CD4-positive, alpha-beta T cell (primary cell): ENCODE results near the gene LGALS9C. TPM values are rescaled to one million over a fixed set of nuclear protein-coding genes. Genes with fewer than 3 reads are reported as not detected.
"Not testable (repeated sequence)": the region's sequence is repeated elsewhere in the genome, so short reads cannot be mapped to it uniquely, and the experiment has no call there.

Experiments used
- ATAC-seq: fragments of 200-7000 bp; cut with Tn5 transposase; one replicate; pipeline ENCODE4 v1.10.0; 2022; ENCODE audit warnings: mild to moderate bottlenecking; ENCODE audit not compliant: poor library complexity
- CTCF ChIA-PET: fragments of 350-600 bp; sonication (Branson Sonifier 250); formaldehyde crosslinking; loops from one replicate; lab custom pipeline; 2021; ENCODE audit warnings: antibody characterized with exemption, inconsistent platforms; lab: Charles Lee
- POLR2A ChIA-PET: fragments of 350-600 bp; sonication (Branson Sonifier 250); formaldehyde crosslinking; loops from one replicate; lab custom pipeline; 2021; ENCODE audit warnings: antibody characterized with exemption, inconsistent platforms; lab: Charles Lee
- DNase-seq, 14 experiments: peaks; one replicate each; pipeline ENCODE4 v3.0.0-alpha.2; 2013 to 2020; ENCODE audit warnings: mixed read lengths in 2 of 14
- H3K27ac ChIP-seq, 2 donors: one replicate each; pipeline versions ENCODE4 v1.5.1 to v1.7.0; 2013; ENCODE audit warnings: low read length in 2 of 2, low read depth in 1 of 2, mild to moderate bottlenecking in 1 of 2
- H3K27me3 ChIP-seq, 2 experiments: 1 replicate in 1 of 2; 2 replicates in 1 of 2; pipeline versions ENCODE4 v1.6.1 to v1.7.0; 2013; ENCODE audit warnings: low read length in 2 of 2, control low read depth in 1 of 2, mild to moderate bottlenecking in 1 of 2, moderate library complexity in 1 of 2; ENCODE audit not compliant: insufficient read depth in 2 of 2, control insufficient read depth in 1 of 2
- H3K36me3 ChIP-seq: one replicate; pipeline ENCODE4 v1.6.1; 2013; ENCODE audit warnings: low read length, control low read depth; ENCODE audit not compliant: insufficient read depth
- H3K4me1 ChIP-seq: one replicate; pipeline ENCODE4 v1.6.1; 2013; ENCODE audit warnings: low read length, control low read depth; ENCODE audit not compliant: insufficient read depth
- H3K4me3 ChIP-seq: one replicate; pipeline ENCODE4 v1.5.1; 2013; ENCODE audit warnings: mild to moderate bottlenecking, low read length, moderate library complexity
- H3K9me3 ChIP-seq, 2 experiments: 1 replicate in 1 of 2; 2 replicates in 1 of 2; pipeline versions ENCODE4 v1.6.1 to v1.7.0; 2013; ENCODE audit warnings: low read length in 2 of 2, mild to moderate bottlenecking in 2 of 2, control low read depth in 1 of 2, moderate library complexity in 1 of 2; ENCODE audit not compliant: control insufficient read depth in 1 of 2, insufficient read depth in 1 of 2
- H3K27ac Mint-ChIP-seq: one replicate; pipeline ENCODE4 v1.8.0; 2020; ENCODE audit warnings: mixed read lengths
- H3K27me3 Mint-ChIP-seq: one replicate; pipeline ENCODE4 v1.8.0; 2021; ENCODE audit warnings: mixed read lengths
- H3K36me3 Mint-ChIP-seq: one replicate; pipeline ENCODE4 v1.8.0; 2021; ENCODE audit warnings: low read depth, mixed read lengths
- H3K4me1 Mint-ChIP-seq: one replicate; pipeline ENCODE4 v1.8.0; 2021; ENCODE audit warnings: low read depth, mixed read lengths
- H3K4me3 Mint-ChIP-seq: one replicate; pipeline ENCODE4 v1.8.0; 2020; ENCODE audit warnings: mild to moderate bottlenecking, mixed read lengths
- H3K9me3 Mint-ChIP-seq: one replicate; pipeline ENCODE4 v1.8.0; 2020; ENCODE audit warnings: mixed read lengths
- intact Hi-C, 2 experiments: fragments of 100-400 bp; cut with DNase I in 1 of 2; cut with micrococcal nuclease in 1 of 2; formaldehyde crosslinking; loops; one replicate each; pipeline versions ENCODE4 v1.15.1 to v1.9.0; 2023 to 2025; cut with DNase I, micrococcal nuclease
- total RNA-seq, 174 experiments: library from RNA in 2 of 174; stranded (reverse) in 2 of 174; gene quantifications; one replicate each; pipeline ENCODE4 v1.2.3 and lab custom pipeline; 2021 to 2026

LGALS9C gene
- total RNA-seq, 2 experiments from 2014 or later = not detected

- POLR2A ChIA-PET, H3K27ac Mint-ChIP-seq, H3K36me3 Mint-ChIP-seq, intact Hi-C loops, H3K36me3 ChIP-seq, H3K27me3 Mint-ChIP-seq, H3K4me3 ChIP-seq, H3K27me3 ChIP-seq, H3K9me3 ChIP-seq, H3K4me1 ChIP-seq, H3K4me3 Mint-ChIP-seq, H3K27ac ChIP-seq, CTCF ChIA-PET, ATAC-seq, H3K4me1 Mint-ChIP-seq, H3K9me3 Mint-ChIP-seq: not testable (repeated sequence)
- peak in 1 of 14 experiments; percentile 2 for DNase-seq
Measured at GRCh38 chr17:18494250-18494768, 17.7 kb downstream of the LGALS9C start.

- intact Hi-C loops, ATAC-seq, H3K4me3 Mint-ChIP-seq: not testable (repeated sequence)
Measured at GRCh38 chr17:18497044-18497443, 20.5 kb downstream of the LGALS9C start.

GRCh38 chr17:18499100-18499499, 22.5 kb downstream of the LGALS9C start:
- intact Hi-C loops, POLR2A ChIA-PET, H3K27ac Mint-ChIP-seq, ATAC-seq, H3K36me3 ChIP-seq, H3K4me3 ChIP-seq, H3K27me3 ChIP-seq, H3K4me3 Mint-ChIP-seq, CTCF ChIA-PET, H3K9me3 Mint-ChIP-seq, H3K27me3 Mint-ChIP-seq, H3K36me3 Mint-ChIP-seq, H3K27ac ChIP-seq, H3K4me1 ChIP-seq, H3K9me3 ChIP-seq, H3K4me1 Mint-ChIP-seq, DNase-seq: not testable (repeated sequence)

More at GRCh38 chr17:18497044-18497443, 20.5 kb downstream of the LGALS9C start:
- H3K36me3 ChIP-seq, POLR2A ChIA-PET, H3K9me3 Mint-ChIP-seq, H3K27me3 ChIP-seq, H3K27ac ChIP-seq, H3K4me1 Mint-ChIP-seq, H3K4me1 ChIP-seq, H3K36me3 Mint-ChIP-seq, DNase-seq, H3K27ac Mint-ChIP-seq, H3K9me3 ChIP-seq, CTCF ChIA-PET, H3K4me3 ChIP-seq, H3K27me3 Mint-ChIP-seq: not testable (repeated sequence)

DNA sequence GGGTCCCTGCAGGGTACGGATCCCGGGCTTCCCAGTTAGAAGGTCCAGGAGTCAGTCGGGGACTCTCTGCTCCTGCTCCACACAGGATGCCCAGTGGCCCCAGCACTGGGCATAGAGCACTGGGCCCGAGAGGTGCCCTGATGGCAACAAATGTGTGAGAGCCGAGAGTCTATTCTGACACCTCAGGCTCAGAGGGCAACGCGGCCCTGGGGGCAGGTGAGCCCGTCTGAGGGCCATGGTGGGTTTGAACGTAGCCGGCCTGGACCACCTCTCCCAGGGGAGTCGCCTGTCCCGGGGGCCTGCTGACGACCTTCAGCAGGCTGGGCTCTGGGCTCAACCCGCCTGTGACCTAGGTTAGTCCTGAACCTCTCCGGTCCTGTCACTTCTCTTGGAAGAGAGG, 23.2 kb downstream of the LGALS9C start:
- H3K4me1 ChIP-seq, H3K36me3 Mint-ChIP-seq, H3K27me3 Mint-ChIP-seq, H3K36me3 ChIP-seq, H3K4me1 Mint-ChIP-seq, H3K9me3 Mint-ChIP-seq, H3K27me3 ChIP-seq, DNase-seq, ATAC-seq, H3K9me3 ChIP-seq, H3K27ac Mint-ChIP-seq, intact Hi-C loops, H3K27ac ChIP-seq, H3K4me3 Mint-ChIP-seq, POLR2A ChIA-PET, CTCF ChIA-PET, H3K4me3 ChIP-seq: not testable (repeated sequence)

- POLR2A ChIA-PET = not testable (repeated sequence)
Measured at GRCh38 chr17:18500281-18500680, 23.7 kb downstream of the LGALS9C start.

DNA sequence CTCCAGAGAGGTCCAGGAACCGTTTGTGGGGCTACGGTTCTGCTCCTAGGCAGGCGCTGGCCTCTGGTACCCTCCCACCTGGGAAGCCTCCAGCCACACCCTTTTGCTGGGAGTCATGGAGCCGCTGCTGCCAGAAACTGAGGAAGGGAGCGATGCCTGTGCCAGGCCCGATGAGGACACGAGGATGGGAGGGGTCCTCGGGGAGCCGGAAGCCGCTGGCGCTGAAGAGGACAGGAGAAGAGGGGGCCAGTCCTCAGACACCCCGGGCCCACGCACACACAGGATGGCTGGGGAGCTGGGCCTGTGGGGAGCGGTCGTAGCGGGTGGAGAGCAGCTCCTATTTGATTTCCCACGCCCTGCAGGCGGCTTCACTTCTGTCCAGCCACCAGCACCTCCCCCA, 24.2 kb downstream of the LGALS9C start:
- H3K4me3 Mint-ChIP-seq, H3K4me1 ChIP-seq, POLR2A ChIA-PET, H3K9me3 Mint-ChIP-seq, H3K27ac ChIP-seq, H3K4me3 ChIP-seq, DNase-seq, H3K27ac Mint-ChIP-seq, ATAC-seq, CTCF ChIA-PET, H3K4me1 Mint-ChIP-seq, H3K9me3 ChIP-seq, H3K36me3 Mint-ChIP-seq, intact Hi-C loops, H3K27me3 Mint-ChIP-seq, H3K36me3 ChIP-seq, H3K27me3 ChIP-seq: not testable (repeated sequence)

More at GRCh38 chr17:18500281-18500680, 23.7 kb downstream of the LGALS9C start:
- intact Hi-C loops, H3K27ac ChIP-seq, H3K4me1 Mint-ChIP-seq, H3K36me3 ChIP-seq, H3K4me3 ChIP-seq, CTCF ChIA-PET, H3K27ac Mint-ChIP-seq, H3K4me1 ChIP-seq, H3K36me3 Mint-ChIP-seq, DNase-seq, ATAC-seq, H3K27me3 Mint-ChIP-seq, H3K9me3 Mint-ChIP-seq, H3K4me3 Mint-ChIP-seq, H3K27me3 ChIP-seq, H3K9me3 ChIP-seq: not testable (repeated sequence)

DNA sequence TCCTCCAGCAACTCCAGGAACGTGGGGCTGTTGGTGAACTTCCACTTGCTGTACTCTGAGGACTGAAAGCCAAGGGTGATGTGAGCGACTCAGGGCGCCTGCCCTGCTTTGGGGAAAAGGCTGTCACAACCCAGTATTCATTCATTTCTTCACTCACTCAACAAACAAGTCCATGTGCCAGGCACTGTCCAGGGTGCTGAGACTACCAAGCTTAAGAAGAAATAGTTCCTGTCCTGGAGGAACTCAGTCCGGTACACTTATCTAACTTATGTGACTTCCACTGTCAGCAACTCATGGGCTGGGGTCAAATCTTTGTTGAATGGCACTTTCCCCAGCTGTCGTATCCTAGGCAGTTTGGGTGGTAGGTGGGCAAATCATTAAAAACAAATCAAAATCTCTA, 26.6 kb downstream of the LGALS9C start:
- H3K27ac Mint-ChIP-seq, H3K36me3 Mint-ChIP-seq, DNase-seq, CTCF ChIA-PET, H3K4me1 ChIP-seq, H3K27me3 ChIP-seq, H3K4me3 Mint-ChIP-seq, intact Hi-C loops, POLR2A ChIA-PET, H3K4me1 Mint-ChIP-seq, H3K4me3 ChIP-seq, H3K27me3 Mint-ChIP-seq, H3K36me3 ChIP-seq, H3K9me3 Mint-ChIP-seq, H3K9me3 ChIP-seq, H3K27ac ChIP-seq, ATAC-seq: not testable (repeated sequence)
